A549 (cell line): Measurements from ENCODE around the gene PRAMEF13.
"Not testable (repeated sequence)": the region's sequence is repeated elsewhere in the genome, so short reads cannot be mapped to it uniquely, and the experiment has no call there.

Experiments used
- CTCF ChIP-seq: fragments of >200 bp; sonication (Bioruptor Twin); formaldehyde crosslinking; IDR thresholded peaks from 3 replicates; pipeline ENCODE4 v1.5.1; 2016
- EP300 ChIP-seq, 2 experiments: fragments of >200 bp; sonication (Bioruptor Twin); formaldehyde crosslinking; IDR thresholded peaks; 2 replicates in 1 of 2; 3 replicates in 1 of 2; pipeline ENCODE4 v1.6.1; 2016 to 2017
- ESRRA ChIP-seq: fragments of 150-350 bp; IDR thresholded peaks from 2 replicates; pipeline ENCODE4 v1.6.1; 2014; ENCODE audit warnings: mild to moderate bottlenecking, low read length, borderline replicate concordance
- JUN ChIP-seq, 2 experiments: fragments of >200 bp; sonication (Bioruptor Twin); formaldehyde crosslinking; IDR thresholded peaks; 2 replicates in 1 of 2; 3 replicates in 1 of 2; pipeline ENCODE4 v1.6.1; 2016 to 2017
- POLR2A ChIP-seq: IDR thresholded peaks from 2 replicates; pipeline ENCODE4 v1.6.1; 2012; ENCODE audit warnings: mild to moderate bottlenecking, low read length
- SMC3 ChIP-seq: fragments of >200 bp; sonication (Bioruptor Twin); formaldehyde crosslinking; IDR thresholded peaks from 3 replicates; pipeline ENCODE4 v1.6.1; 2018; ENCODE audit warnings: inconsistent platforms
- USF2 ChIP-seq: fragments of 450-650 bp; IDR thresholded peaks from 2 replicates; pipeline ENCODE4 v1.6.1; 2014; ENCODE audit warnings: antibody characterized with exemption
- ZNF302 ChIP-seq: fragments of 250-450 bp; sonication (Bioruptor Pico); IDR thresholded peaks from 2 replicates; pipeline ENCODE4 v1.9.0; 2021; ENCODE audit warnings: inconsistent platforms, mild to moderate bottlenecking, moderate library complexity

DNA sequence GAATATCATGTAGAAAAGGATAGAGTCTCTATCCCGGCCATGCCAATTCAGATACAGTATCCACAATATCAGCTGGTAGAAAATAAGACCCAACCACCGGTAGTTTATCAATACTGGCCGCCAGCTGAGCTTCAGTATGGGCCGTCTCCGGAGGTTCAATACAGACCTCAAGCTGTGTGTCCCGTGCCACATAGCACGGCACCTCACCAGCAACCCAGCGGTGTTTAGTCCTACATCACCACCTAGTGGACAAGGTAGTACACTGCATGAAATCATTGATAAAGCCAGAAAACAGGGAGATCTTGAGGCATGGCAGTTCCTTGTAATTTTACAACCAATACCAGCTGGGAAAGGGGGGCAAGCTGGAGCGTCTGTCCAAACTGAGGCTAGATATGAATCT lies 7.5 kb upstream of the PRAMEF13 start:
- not testable (repeated sequence) for TF ChIP-seq POLR2A; USF2; ZNF302 (CRISPR knock-in tag); EP300 (IDR thresholded peaks at IDR 0.05); ESRRA; JUN (IDR thresholded peaks at IDR 0.05); SMC3; CTCF
